Epidermal melanocyte (primary cell): ENCODE data around the gene AOPEP.

Source experiments
- DNase-seq: peaks from one replicate; pipeline ENCODE4 v3.0.0; 2011; ENCODE audit warnings: low spot score; ENCODE audit not compliant: insufficient read length

Gene AOPEP

DNA sequence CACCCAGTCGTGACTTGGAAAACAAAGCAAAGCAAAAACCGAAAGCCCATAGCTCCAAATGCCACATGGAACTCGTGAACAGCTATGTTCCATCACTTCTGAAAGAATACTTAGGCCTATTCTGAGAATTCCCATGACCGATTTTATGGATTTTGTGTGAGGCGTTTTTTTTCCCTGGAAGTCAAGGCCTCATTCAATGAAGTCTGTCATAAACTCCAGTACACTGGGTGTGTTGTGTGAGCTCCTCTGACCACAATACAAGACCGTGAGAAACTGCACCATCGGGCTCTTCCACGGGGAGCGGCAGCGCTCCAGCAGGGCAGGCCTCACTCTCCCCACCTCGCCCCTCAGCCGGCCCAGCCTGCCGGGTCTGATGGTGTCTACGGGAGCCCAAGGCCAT lies 381.5 kb downstream of the AOPEP start:
- peak; percentile 69 for DNase-seq

DNA sequence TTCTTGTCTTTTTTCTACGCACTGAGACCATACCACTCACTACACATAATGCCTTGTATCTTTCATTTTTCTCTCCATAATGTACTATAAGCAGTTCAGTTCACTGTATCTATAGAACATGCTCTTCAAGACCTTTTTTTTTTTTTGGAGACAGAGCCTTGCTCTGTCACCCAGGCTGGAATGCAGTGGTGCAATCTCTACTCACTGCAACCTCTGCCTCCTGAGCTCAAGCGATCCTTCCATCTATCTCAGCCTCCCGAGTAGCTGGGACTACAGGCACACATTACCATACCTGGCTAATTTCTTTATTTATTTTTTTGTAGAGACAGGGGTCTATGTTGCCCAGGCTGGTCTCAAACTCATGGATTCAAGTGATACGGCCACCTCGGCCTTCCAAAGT lies 382.3 kb downstream of the AOPEP start:
- DNase-seq: no peak

DNA sequence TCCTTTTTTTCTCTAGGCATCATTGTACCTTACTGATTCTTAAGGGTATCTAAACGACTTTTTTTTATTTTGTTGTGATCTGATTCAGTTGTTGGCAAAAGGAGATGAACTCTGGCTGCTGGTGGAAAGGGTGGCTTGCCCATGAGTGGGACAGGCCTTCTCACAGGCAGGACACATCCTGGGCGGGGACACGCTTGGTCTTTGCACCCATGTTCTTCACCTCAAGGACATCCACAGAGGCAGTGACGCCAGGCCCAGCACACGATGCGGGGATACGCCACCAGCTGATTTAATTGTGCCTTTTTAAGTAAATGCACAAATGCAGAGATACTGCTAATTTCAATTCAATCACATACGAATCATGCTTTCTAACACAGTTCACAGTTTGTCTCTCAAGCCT lies 383.0 kb downstream of the AOPEP start:
- DNase-seq: no peak

DNA sequence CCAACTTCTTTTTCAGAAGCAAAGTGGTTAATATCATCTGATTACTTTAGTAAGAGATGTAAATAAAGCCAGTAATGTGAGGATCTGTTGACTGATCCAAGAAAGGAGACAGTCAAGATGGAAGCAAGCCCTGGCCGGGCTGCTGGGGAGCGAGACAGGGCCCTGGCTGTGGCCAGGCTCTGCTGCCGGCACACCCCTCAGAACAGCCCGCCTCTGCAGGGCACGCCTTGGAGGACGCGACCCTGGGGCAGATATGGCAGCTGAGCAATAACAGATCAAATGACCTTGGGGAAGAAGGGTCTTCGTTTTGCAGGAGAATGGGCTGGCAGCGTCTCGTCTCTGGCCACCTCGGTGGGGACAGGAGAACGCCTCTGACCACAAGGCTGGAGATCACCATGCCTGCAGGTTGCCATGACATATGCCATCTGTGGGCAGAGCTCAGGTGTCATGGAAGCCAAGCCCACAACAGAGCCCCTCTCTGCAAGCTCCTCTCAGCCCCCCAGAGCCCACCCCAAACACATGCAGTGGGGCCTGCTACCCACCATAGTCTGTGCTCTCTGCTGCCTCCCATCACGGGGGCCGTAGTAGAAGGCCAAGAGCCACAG lies 384.5 kb downstream of the AOPEP start:
- no peak for DNase-seq

DNA sequence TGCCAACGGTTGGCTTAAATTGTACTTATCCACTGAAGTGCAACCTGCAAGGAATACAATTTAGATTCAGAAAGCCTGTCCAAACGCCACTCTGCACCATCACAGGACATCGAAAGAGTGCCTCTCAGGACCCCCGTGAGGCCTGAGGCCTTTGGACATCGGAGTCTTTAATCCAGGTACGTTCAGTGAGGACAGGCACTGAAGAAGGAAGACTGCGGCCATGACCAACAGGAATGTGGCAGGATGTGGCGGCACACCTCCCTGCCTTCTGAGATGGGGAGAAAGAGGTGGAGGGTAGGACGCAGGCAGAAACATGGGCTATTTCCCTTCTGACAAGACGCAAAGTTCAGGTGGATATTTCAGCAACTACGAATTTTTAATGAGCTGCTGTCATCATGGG lies 385.2 kb downstream of the AOPEP start:
- DNase-seq: no peak

DNA sequence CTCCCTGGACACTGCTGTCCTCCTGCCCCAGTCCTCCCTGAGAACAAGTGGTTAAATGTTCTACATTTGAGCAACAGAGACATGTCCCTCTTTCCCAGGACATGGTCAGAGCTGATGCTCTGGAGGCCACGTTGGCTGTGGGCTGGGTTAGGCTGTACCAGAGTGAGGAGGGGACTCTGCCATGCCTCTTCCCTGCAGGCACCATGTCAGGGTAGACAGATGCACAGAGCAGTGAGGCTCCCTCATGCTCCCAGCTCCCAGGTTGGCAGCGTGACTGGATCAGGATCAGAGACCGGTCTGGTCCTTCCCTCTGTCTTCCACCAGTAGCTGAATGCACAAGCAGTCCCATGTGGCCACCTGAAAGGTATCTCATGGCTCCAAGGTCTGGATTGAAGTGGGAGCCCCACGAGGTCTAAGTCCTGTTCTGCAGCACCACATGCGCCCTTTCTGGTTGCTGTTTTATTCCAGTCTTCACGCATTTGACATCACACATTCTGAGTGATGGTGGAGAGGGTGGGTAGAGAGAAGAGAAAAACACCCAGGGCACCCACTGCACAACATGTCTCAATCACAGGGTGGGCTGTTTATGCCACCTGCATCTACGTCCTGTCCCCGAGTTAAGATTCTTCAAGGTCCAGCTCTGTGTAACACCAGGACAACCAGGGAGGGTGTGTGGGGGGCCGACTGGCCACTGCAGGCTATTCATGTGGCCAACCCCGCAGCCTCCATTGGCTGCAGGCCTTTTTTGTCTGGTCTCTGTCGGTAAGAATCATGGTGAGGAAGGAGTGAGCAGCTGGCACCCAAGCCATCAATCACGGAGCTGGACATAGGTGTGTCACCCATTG lies 386.2 kb downstream of the AOPEP start:
- DNase-seq: no peak

DNA sequence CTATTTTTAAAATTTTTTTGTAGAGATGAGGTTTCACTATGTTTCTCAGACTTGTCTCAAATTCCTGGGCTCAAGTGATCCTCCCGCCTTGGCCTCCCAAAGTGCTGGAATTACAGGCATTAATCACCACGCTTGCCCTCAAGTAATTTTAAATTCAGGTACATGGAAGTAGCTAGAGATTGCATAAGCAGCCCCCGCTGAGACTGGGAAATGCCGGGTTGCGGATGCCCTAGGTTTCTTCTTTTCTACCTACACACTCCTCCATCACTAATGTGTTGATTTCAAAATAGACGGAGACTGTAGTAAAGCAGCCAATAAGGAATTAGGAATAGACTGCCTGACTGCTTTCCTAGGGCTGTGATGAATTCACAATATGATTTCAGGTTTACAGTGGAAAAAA lies 388.6 kb downstream of the AOPEP start:
- DNase-seq: no peak

DNA sequence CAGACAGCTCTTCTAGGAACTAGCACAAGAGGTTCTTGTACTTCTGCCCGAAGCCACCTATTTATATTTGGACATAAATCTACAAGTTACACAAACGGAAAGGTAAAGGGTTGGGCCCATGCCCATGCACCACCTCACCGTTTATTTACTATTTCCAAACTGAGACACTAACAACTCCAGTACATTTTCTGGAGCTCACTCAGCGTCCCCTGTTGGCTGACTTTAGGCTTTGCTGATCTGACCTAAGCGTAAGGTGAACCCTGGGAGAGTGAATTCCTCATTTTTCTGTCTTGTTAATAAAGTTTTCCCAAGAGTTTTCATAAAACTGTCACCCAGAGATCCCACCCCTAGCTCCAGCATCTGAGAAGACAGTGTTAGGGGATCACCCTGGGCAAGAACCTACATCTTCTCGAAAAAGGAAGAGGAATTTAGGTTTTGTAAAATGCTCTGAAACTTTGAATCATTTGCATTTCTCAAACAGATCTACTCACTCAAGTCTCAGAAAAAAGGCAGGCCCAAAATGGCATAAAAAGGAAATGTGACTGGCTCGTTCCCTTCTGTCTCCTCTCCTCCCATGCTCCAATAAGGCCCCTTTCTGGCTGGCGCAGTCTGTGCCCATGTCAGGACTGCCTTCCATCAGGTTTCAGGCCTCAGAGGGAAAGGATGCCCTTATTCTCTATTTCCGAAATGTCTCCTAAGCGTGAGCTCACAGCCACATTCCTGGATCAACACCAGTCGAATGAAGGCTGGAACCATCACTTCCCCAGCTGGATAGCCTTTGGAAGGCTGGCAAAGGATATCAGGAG lies 389.7 kb downstream of the AOPEP start:
- no peak for DNase-seq

DNA sequence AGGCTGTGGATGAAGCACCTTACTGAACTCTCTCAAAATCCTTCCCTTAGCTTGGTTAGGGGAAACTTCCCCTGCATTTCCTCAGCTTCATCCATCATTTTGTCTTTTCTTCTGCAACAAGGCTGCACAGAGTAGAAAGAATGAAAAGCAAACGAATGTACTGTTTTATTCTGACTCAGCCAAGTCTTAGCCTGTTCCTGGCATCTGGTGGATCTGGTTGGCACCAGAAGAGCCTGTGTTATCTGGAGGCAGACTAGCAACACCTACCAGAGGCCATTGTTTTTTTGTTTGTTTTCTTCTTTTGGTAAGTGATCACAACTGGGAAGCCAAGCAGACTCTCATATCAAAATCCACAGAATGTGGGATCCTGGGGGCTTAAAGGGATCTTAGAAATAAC lies 390.3 kb downstream of the AOPEP start:
- DNase-seq: no peak

DNA sequence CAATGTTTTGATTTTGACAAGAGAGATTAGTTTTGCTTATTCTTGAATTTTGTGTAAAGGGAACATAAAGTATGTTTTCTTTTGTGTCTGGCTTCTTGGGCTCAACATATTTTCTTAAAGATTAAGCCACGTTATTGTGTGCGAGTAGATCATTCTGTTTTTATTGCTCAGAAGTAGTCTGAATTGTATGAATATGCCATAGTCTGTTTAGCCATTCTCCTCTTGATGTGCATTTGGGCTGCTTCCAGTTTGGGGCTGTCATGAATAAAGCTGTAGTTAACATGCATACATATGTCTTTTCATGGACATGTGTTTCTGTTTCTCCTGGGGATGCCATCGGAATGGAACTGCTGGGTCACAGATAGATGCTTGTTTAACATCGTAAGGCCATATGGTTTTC lies 392.1 kb downstream of the AOPEP start:
- no peak for DNase-seq

DNA sequence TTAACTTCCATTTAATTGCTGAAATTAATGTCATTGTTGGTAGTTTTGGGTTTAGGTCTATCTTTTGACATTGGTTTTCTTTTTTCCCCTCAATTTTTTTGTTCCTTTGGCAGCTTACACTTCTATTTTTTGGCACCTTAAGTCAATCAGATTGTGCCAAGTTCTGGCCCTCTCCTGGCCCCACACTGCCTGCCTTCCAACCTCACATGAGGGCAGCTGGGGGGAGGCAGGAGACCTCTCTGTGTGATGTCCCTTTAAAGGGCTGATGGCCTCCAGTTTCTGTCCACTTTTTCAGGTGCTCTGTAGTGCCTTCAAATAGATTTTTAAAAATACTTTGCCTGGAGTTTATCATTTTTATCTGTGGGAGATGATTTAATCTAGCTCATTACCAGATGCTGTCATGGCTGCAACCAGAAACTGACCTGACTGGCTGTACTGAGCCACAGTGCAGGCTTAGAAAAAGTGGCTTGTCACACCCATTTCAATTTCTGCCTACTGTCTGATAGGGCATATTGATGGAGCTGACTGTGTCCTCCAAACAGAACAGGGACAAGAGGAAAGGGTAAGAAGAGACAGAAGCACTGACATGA lies 394.4 kb downstream of the AOPEP start:
- no peak for DNase-seq

DNA sequence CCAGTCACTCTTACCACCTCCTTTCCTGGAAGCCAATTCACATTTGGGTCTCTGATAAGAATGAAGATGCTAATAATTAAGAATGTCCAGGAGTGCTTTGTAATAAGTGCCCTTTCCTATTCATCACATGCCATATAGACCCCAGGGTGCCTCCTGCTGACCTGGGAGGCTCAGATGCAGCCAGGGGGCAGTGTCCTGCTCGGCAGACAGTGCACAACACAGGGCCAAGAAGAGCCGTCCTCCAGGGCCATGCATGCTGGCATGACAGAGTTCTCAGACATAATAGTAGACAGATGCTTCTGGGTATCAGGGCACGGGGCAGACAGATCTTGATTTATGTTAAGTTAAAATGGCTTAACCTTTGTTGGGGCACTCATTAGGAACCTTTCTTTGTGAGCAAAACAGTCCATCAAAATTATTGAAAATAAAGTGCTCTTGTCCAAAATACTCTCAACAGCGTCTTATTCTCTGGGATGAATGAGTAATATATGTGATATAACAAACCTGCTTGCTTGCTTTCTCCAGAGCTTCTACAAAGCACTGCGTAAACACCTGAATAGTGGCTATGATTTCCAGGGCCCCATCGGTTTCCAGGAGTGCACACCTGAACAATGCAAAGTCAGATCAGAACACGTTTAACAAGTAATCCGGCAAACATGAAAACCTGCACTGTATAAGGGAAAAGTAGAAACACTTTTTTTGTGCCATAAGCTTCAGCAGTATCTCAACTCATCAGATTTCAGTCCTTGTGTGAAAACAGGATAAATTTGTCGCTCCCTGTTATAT lies 398.3 kb downstream of the AOPEP start:
- no peak for DNase-seq

DNA sequence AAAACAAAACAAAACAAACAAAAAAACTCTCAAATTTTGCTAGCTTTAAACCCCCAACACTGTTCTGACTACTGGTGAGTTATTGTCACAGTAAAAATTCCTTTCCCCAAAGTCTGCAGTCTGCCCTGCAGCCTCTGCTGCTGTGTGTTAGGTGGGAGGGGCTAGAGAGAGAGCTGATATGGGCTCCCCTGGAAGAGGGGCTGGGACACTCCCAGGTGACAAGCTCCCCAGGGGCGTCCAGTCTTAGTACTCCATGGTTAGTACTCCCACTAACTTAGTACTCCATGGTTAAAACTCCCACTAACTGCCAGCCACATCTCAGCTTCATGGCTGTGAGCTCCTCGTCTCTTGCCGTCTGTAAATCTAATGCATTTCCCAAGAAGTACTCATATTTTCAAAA lies 399.2 kb downstream of the AOPEP start:
- no peak for DNase-seq

DNA sequence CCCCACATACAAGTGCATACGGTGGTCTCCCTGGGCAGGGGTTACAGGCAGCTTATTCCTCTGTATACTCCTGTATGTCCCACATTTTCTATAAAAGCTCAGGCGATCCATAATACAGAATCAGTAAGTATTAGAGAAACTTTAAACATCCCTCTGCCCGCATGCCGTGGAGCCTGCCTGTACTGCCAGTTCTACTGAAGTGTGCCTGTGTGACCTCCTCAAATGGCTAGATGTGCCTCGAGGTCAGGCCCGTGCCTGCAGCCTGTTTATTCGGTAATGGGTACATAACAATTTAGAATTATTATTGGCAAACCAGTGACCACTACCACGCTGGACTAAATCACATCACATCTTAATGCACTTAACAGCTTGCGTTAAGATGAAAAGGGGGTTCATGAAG lies 400.2 kb downstream of the AOPEP start:
- DNase-seq: no peak

DNA sequence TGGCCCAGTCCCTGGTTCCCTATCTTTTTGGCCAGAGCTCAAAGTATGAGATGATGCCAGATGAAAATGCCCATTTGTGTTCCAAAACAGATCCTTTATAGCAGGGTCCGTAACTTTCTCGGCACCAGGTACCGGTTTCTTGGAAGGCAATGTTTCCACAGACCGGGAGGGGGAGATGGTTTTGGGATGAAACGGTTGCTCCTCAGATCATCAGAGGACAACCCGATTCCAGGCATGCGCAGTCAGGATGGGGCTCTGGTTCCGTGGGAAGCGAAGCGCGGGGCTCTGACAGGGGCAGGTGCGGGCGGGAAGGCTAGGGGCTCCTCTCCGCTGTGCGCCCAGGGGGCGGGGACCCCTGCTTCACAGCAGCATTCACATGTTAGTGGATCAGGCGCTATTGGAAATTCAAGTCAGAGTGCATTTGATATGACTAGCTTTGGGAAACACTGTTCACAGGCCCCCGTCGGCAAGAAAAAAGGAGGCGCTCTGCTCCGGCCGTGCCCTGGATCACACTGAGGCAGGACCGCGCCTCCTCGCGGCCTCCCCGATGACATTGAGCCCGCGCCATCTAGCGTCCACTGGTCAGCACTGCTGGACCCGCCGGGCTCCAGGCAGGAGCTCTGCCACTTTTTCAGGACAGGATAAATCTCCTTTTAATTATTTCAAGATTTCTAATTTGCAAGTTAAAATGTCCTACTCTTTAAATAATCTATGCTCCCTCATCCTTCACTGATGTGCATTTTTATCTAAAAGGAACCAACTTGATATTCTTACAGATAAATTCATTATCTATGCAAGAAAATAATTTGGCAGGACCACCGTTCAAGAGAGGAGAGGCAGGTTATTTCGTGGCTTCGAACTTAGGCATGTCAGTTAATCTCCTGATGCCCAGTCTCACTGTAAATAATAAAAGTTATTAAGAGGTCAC lies 401.0 kb downstream of the AOPEP start:
- peak; percentile 61 for DNase-seq

DNA sequence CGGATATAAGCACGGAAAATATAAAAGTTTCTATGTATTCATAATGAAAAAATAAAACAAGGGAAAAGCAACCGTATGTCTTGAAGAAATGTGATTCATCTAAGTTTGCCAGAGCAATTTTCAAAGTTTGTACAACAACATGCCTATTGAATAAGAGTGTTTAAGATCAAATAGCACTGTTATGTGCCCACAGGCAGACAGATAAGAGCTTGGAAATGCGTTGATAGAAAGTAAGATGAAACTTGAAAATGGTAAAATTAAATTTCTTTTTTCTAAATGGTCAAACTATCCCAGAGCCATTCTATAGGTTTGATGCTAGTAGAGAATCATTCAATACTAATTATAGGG lies 401.7 kb downstream of the AOPEP start:
- DNase-seq: no peak

DNA sequence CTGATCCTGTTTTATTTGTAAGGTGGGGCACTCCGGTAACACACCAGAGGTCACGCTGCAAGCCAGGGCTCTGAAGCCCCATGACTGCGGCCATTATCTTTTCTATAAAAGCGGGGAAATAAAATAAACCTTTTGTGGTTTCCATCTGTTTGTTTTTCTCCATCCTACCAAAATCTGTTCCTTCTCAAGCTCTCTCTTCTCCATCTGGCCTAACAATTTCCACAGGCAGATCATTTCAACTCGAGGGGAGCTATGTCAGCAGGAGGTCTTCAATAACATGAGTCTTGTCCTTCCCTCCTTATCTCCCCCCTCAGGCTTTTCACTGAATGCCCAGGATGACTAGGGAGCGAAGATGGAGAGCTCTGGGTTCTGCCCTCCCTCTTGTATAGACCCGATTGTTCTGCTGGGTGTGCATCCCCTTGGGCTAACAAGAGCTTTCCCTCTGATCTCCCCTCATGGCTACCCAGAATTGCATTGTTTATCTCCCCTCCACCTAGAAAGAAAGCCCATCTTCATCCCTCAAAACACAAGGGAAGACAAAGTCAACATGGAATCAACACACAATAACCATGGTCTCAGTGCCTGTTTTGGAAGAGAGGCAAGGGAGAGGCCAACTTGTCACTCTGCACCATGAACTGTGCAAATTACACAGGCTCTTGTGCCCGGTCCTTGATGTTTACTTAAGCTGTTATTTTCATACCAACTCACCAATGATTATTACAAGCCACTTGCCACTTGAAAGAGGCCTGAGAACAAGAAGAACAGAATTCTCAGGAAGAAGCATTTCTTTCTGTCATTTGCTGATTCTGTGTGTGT lies 403.2 kb downstream of the AOPEP start:
- DNase-seq: no peak

DNA sequence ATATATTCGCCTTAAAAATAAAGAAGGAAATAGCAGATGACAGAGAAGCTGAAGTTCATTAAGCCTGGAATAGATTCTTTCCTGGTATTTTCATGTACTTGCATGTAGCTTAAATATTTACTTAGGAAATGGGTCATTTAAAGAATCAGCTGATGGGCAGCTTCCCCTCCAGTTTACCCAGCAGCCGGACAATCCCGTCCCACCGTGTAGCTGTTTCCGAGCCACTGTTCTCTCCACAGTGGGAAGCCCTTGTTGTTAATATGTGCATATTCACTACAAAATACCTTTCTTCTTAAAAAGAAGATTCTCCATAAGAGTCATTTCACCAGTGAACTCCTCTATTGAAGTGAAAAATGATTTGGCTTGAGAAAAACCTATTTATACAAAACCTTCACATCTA lies 404.0 kb downstream of the AOPEP start:
- DNase-seq: no peak
